WTC11 (cell line): Measurements from ENCODE around the gene PDZRN4.

Source experiments
- CTCF ChIP-seq: fragments of 200-600 bp; IDR thresholded peaks from 2 replicates; pipeline ENCODE4 v1.8.0; 2022; ENCODE audit warnings: antibody characterized with exemption
- FOXP4 ChIP-seq: sonication (generic); formaldehyde crosslinking; IDR thresholded peaks from 2 replicates; pipeline ENCODE4 v1.8.0; 2022; ENCODE audit warnings: mild to moderate bottlenecking, missing genetic modification reagents
- NFE2L1 ChIP-seq: sonication (generic); formaldehyde crosslinking; IDR thresholded peaks from 2 replicates; pipeline ENCODE4 v1.8.1; 2023; ENCODE audit warnings: missing genetic modification reagents
- ZNF512 ChIP-seq: sonication (generic); formaldehyde crosslinking; IDR thresholded peaks from 2 replicates; pipeline ENCODE4 v1.8.1; 2022; ENCODE audit warnings: missing genetic modification reagents, borderline replicate concordance

GRCh38 chr12:41527062-41527461, 338.9 kb downstream of the PDZRN4 start:
- TF ChIP-seq ZNF512 (no peak), CTCF (no peak), NFE2L1 (CRISPR knock-in tag) (no peak), FOXP4 (CRISPR knock-in tag) (no peak)
